HCT116 (cell line): ENCODE measurements around the gene SIK3. TPM values are rescaled to one million over a fixed set of nuclear protein-coding genes. Genes with fewer than 3 reads are reported as not detected.

Experiments
- ATAC-seq: fragments of 200-7000 bp; cut with Tn5 transposase; 2 replicates; pipeline ENCODE4 v1.9.1; 2020; ENCODE audit warnings: mild to moderate bottlenecking, moderate library complexity
- BruUV-seq: library from RNA; stranded (reverse); fragments of 400-500 nt; replicated peaks from 2 replicates; lab custom pipeline; 2021; lab: Mats Ljungman, UMichigan
- CTCF ChIA-PET: fragments of 300-600 bp; sonication (Branson Sonifier 250); formaldehyde crosslinking; loops from one replicate; lab custom pipeline; 2021; ENCODE audit warnings: antibody characterized with exemption; lab: Charles Lee
- POLR2A ChIA-PET: fragments of 300-600, 350-600 bp; sonication (Branson Sonifier 250); formaldehyde crosslinking; loops from one replicate; lab custom pipeline; 2021; ENCODE audit warnings: antibody characterized with exemption; lab: Charles Lee
- RAD21 ChIA-PET, 2 experiments: fragments of 300-600 bp; sonication (Branson Sonifier 250); formaldehyde crosslinking; loops; one replicate each; lab custom pipeline; 2023; ENCODE audit warnings: low total read pairs in 2 of 2; ENCODE audit not compliant: uncharacterized antibody in 2 of 2, unreplicated experiment in 2 of 2, low non-redundant PET in 1 of 2; lab: Charles Lee
- DNase-seq: peaks from one replicate; pipeline ENCODE4 v3.0.0-alpha.2; 2010; ENCODE audit warnings: low read depth, low spot score
- H2AFZ ChIP-seq: fragments of 200-600 bp; shearing (Covaris generic), sonication (generic); 2 replicates; pipeline ENCODE4 v1.6.1; 2017; ENCODE audit warnings: low read depth, mixed run types, mixed read lengths, antibody characterized with exemption, low read length; ENCODE audit not compliant: poor library complexity, severe bottlenecking
- H3K27ac ChIP-seq: 2 replicates; pipeline ENCODE4 v1.5.1; 2012; ENCODE audit warnings: low read depth, low read length
- H3K27me3 ChIP-seq: fragments of 200-600 bp; sonication (generic); 2 replicates; pipeline ENCODE4 v1.6.1; 2016; ENCODE audit warnings: mixed run types, low read length, mixed read lengths; ENCODE audit not compliant: insufficient read depth
- H3K36me3 ChIP-seq, 2 experiments: fragments of 200-500 bp in 1 of 2; fragments of 200-600 bp in 1 of 2; sonication (Bioruptor generic) in 1 of 2; sonication (generic) in 1 of 2; 2 replicates each; pipeline versions ENCODE4 v1.5.1 to v1.6.1; 2014 to 2016; ENCODE audit warnings: low read length in 2 of 2, inconsistent platforms in 1 of 2, mixed read lengths in 1 of 2, mixed run types in 1 of 2; ENCODE audit not compliant: insufficient read depth in 2 of 2, control insufficient read depth in 1 of 2
- H3K4me1 ChIP-seq, 2 experiments: fragments of 200-600 bp in 1 of 2; sonication (generic) in 1 of 2; 2 replicates each; pipeline versions ENCODE4 v1.5.1 to v1.6.1; 2012 to 2017; ENCODE audit warnings: low read length in 2 of 2, inconsistent platforms in 1 of 2, mild to moderate bottlenecking in 1 of 2, mixed read lengths in 1 of 2, mixed run types in 1 of 2, moderate library complexity in 1 of 2; ENCODE audit not compliant: insufficient read depth in 2 of 2, control insufficient read depth in 1 of 2
- H3K4me2 ChIP-seq: fragments of 200-600 bp; sonication (generic); 2 replicates; pipeline ENCODE4 v1.6.1; 2017; ENCODE audit warnings: mixed run types, low read length, mixed read lengths
- H3K4me3 ChIP-seq, 2 experiments: fragments of 200-600 bp in 1 of 2; sonication (generic) in 1 of 2; replicated peaks in 1 of 2; 2 replicates each; pipeline ENCODE4 v1.5.1; 2011 to 2016; ENCODE audit warnings: low read length in 2 of 2, control low read depth in 1 of 2, low read depth in 1 of 2, mild to moderate bottlenecking in 1 of 2, mixed read lengths in 1 of 2, mixed run types in 1 of 2
- H3K79me2 ChIP-seq: fragments of 200-600 bp; sonication (generic); 2 replicates; pipeline ENCODE4 v1.6.1; 2017; ENCODE audit warnings: mild to moderate bottlenecking, mixed run types, low read length, moderate library complexity, mixed read lengths; ENCODE audit not compliant: insufficient read depth
- H3K9ac ChIP-seq: fragments of 200-600 bp; sonication (generic); 2 replicates; pipeline ENCODE4 v1.6.1; 2016; ENCODE audit warnings: low read length, mixed read lengths
- H3K9me2 ChIP-seq: fragments of 200-600 bp; sonication (generic), shearing (Covaris generic); 2 replicates; pipeline ENCODE4 v1.6.1; 2017; ENCODE audit warnings: mixed run types, mild to moderate bottlenecking, moderate library complexity; ENCODE audit not compliant: insufficient read depth
- H3K9me3 ChIP-seq, 2 experiments: fragments of 200-500 bp in 1 of 2; fragments of 200-600 bp in 1 of 2; sonication (Bioruptor generic) in 1 of 2; sonication (generic) in 1 of 2; 2 replicates each; pipeline ENCODE4 v1.6.1; 2014 to 2017; ENCODE audit warnings: low read length in 2 of 2, mixed read lengths in 2 of 2, inconsistent platforms in 1 of 2, low read depth in 1 of 2, mild to moderate bottlenecking in 1 of 2, mixed run types in 1 of 2, moderate library complexity in 1 of 2; ENCODE audit not compliant: control insufficient read depth in 1 of 2, insufficient read depth in 1 of 2
- H4K20me1 ChIP-seq: fragments of 200-600 bp; sonication (generic), shearing (Covaris generic); 2 replicates; pipeline ENCODE4 v1.6.1; 2017; ENCODE audit warnings: mixed run types, mild to moderate bottlenecking, moderate library complexity; ENCODE audit not compliant: insufficient read depth
- CTCF ChIP-seq, 3 experiments: fragments of 200-600 bp in 1 of 3; sonication (generic) in 1 of 3; IDR thresholded peaks in 2 of 3; conservative IDR thresholded peaks in 1 of 3; 2 replicates each; pipeline ENCODE4 v1.5.1; 2012 to 2017; ENCODE audit warnings: low read depth in 2 of 3, low read length in 2 of 3, antibody characterized with exemption in 1 of 3, borderline replicate concordance in 1 of 3, control low read depth in 1 of 3, mild to moderate bottlenecking in 1 of 3, mixed read lengths in 1 of 3, mixed run types in 1 of 3, moderate library complexity in 1 of 3; ENCODE audit not compliant: insufficient read depth in 1 of 3
- ELF1 ChIP-seq: IDR thresholded peaks from 2 replicates; pipeline ENCODE4 v1.6.1; 2012; ENCODE audit warnings: low read depth, borderline replicate concordance
- EZH2phosphoT487 ChIP-seq: fragments of 200-600 bp; IDR thresholded peaks from 2 replicates; pipeline ENCODE4 v1.6.1; 2018; ENCODE audit warnings: antibody characterized with exemption, borderline replicate concordance
- FOSL1 ChIP-seq: IDR thresholded peaks from 2 replicates; pipeline ENCODE4 v1.6.1; 2012; ENCODE audit warnings: low read depth
- ZBTB33 ChIP-seq: IDR thresholded peaks from 2 replicates; pipeline ENCODE4 v1.6.1; 2011; ENCODE audit warnings: mild to moderate bottlenecking, low read length, moderate library complexity; ENCODE audit not compliant: insufficient replicate concordance; ENCODE audit errors: extremely low read depth
- ZFX ChIP-seq: fragments of 450-650 bp; IDR thresholded peaks from 2 replicates; pipeline ENCODE4 v1.6.1; 2017
- ZNF274 ChIP-seq: fragments of 200-500 bp; sonication (Bioruptor generic); IDR thresholded peaks from 2 replicates; pipeline ENCODE4 v1.6.1; 2014; ENCODE audit warnings: mild to moderate bottlenecking, low read depth, low read length, inconsistent platforms
- intact Hi-C: fragments of 100-400 bp; cut with micrococcal nuclease; formaldehyde crosslinking; loops from 2 replicates; pipeline ENCODE4 v1.10.0; 2022
- total RNA-seq: library from RNA; stranded (reverse); gene quantifications from one replicate; pipeline ENCODE4 v1.2.1, GENCODE V29; 2021; ENCODE audit not compliant: unreplicated experiment
- TF ChIP-seq, protein P1 (sequence below): IDR thresholded peaks from 2 replicates; pipeline ENCODE4 v1.6.1; 2012; ENCODE audit warnings: low read depth
- TF ChIP-seq, protein P2 (sequence below): IDR thresholded peaks from 2 replicates; pipeline ENCODE4 v1.6.1; 2012

SIK3 gene
- total RNA-seq, 1 experiment from 2014 or later: 21.0 TPM

DNA sequence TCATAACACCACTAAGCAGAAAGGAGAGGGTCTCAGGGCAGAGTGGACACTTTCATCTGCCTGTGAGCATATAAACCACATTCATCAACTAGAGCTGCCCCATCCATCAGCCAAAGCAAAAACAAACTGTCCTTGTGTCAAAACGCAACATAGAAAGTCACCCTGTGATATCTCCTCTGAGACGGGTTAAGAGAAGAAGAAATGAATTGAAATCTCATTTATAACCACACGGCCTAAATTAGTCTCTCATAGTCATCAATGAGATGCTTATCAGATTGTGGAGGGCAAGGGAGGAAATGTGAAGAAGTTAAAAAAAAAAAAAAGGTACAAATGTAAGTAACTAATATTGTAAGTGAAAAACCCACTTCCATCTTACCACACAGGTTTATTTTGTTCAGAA lies 75.7 kb downstream of the SIK3 start:
- ChIA-PET CTCF (no interaction called here), POLR2A (no interaction called here), RAD21 (no interaction called here)
- Histone ChIP-seq H3K79me2 (peaks cover 42% of the 10 kb centered on the region), H3K27ac (no peak overlapping the region), H3K27me3 (no peaks in the 10 kb centered on the region), H3K9me2 (no peaks in the 10 kb centered on the region), H3K4me3 (no peak overlapping the region), H3K4me1 (peaks cover 22 to 31% of the 10 kb centered on the region in 2 experiments), H4K20me1 (peaks cover 13% of the 10 kb centered on the region; the same call in 1 of the 2 replicates), H3K9me3 (no peaks in the 10 kb centered on the region), H3K4me2 (no peak overlapping the region), H2AFZ (no peak overlapping the region), H3K36me3 (no peaks in the 10 kb centered on the region), H3K9ac (no peak overlapping the region)
- no TSS peak for BruUV-seq
- ATAC-seq: no peak
- DNase-seq: no peak
- intact Hi-C loops: no loop called here
- TF ChIP-seq, protein P1, sequence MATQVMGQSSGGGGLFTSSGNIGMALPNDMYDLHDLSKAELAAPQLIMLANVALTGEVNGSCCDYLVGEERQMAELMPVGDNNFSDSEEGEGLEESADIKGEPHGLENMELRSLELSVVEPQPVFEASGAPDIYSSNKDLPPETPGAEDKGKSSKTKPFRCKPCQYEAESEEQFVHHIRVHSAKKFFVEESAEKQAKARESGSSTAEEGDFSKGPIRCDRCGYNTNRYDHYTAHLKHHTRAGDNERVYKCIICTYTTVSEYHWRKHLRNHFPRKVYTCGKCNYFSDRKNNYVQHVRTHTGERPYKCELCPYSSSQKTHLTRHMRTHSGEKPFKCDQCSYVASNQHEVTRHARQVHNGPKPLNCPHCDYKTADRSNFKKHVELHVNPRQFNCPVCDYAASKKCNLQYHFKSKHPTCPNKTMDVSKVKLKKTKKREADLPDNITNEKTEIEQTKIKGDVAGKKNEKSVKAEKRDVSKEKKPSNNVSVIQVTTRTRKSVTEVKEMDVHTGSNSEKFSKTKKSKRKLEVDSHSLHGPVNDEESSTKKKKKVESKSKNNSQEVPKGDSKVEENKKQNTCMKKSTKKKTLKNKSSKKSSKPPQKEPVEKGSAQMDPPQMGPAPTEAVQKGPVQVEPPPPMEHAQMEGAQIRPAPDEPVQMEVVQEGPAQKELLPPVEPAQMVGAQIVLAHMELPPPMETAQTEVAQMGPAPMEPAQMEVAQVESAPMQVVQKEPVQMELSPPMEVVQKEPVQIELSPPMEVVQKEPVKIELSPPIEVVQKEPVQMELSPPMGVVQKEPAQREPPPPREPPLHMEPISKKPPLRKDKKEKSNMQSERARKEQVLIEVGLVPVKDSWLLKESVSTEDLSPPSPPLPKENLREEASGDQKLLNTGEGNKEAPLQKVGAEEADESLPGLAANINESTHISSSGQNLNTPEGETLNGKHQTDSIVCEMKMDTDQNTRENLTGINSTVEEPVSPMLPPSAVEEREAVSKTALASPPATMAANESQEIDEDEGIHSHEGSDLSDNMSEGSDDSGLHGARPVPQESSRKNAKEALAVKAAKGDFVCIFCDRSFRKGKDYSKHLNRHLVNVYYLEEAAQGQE: no peak
- TF ChIP-seq ZFX (no peak), EZH2phosphoT487 (no peak), CTCF (IDR thresholded peaks at IDR 0.05 in 2 of 3, conservative IDR thresholded peaks at IDR 0.05 in 1 of 3; ENCODE audit: borderline replicate concordance in 1 of 3, insufficient read depth in 1 of 3, low read depth in 2 of 3, low read length in 2 of 3) (no peak), FOSL1 (no peak), ELF1 (no peak), ZNF274 (no peak), ZBTB33 (no peak)
- TF ChIP-seq, protein P2, sequence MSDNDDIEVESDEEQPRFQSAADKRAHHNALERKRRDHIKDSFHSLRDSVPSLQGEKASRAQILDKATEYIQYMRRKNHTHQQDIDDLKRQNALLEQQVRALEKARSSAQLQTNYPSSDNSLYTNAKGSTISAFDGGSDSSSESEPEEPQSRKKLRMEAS: no peak
